ENCODE results near the gene DNMT1.

DNA sequence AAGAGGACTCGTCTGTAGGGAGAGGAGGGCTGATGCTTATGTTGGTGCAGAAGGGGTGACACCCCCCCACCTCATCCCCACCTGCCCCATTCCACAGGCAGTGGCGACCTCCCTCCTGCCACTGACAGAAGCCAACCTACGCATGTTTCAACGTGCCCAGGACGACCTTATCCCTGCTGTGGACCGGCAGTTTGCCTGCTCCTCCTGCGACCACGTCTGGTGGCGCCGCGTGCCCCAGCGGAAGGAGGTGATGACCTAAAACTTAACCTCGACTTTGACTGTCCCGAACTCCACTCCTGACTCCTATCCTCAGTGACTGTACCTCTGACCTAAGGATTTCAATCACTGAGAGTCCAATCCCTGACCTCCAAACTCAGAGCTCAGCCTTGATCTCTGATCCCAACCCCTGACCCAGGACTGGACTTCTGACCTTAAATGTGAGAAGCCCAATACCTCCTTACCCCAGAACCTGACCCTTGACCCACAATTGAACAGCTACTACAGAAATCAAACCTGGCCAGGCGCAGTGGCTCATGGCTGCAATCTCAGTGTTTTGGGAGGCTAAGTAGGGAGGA lies 104.9 kb downstream of the DNMT1 start:
- TF ChIP-seq, protein P1, sequence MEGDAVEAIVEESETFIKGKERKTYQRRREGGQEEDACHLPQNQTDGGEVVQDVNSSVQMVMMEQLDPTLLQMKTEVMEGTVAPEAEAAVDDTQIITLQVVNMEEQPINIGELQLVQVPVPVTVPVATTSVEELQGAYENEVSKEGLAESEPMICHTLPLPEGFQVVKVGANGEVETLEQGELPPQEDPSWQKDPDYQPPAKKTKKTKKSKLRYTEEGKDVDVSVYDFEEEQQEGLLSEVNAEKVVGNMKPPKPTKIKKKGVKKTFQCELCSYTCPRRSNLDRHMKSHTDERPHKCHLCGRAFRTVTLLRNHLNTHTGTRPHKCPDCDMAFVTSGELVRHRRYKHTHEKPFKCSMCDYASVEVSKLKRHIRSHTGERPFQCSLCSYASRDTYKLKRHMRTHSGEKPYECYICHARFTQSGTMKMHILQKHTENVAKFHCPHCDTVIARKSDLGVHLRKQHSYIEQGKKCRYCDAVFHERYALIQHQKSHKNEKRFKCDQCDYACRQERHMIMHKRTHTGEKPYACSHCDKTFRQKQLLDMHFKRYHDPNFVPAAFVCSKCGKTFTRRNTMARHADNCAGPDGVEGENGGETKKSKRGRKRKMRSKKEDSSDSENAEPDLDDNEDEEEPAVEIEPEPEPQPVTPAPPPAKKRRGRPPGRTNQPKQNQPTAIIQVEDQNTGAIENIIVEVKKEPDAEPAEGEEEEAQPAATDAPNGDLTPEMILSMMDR (IDR thresholded peaks at IDR 0.05) = no peak
- no peak for TF ChIP-seq ZFX (IDR thresholded peaks at IDR 0.05; ENCODE audit: borderline replicate concordance)
